ENCODE measurements around the gene KCNH8.

Gene KCNH8

GRCh38 chr3:19392150-19392549 lies 243.8 kb downstream of the KCNH8 start:
- DNase-seq = no peak

- DNase-seq = no peak
These were observed 246.6 kb downstream of the KCNH8 start for GRCh38 chr3:19394946-19395345.

- DNase-seq = no peak
These were observed 248.4 kb downstream of the KCNH8 start for GRCh38 chr3:19396726-19397125.

- no peak for DNase-seq
These were observed 251.0 kb downstream of the KCNH8 start for GRCh38 chr3:19399356-19399755.

GRCh38 chr3:19399836-19400235 lies 251.5 kb downstream of the KCNH8 start:
- DNase-seq = no peak

GRCh38 chr3:19420159-19420558 lies 271.8 kb downstream of the KCNH8 start:
- no peak for DNase-seq

- no peak for DNase-seq
These were observed 277.5 kb downstream of the KCNH8 start for GRCh38 chr3:19425825-19426224.

GRCh38 chr3:19427422-19428149 lies 279.3 kb downstream of the KCNH8 start:
- DNase-seq = no peak

GRCh38 chr3:19428729-19429128 lies 280.4 kb downstream of the KCNH8 start:
- DNase-seq = no peak

GRCh38 chr3:19432669-19433068 lies 284.4 kb downstream of the KCNH8 start:
- no peak for DNase-seq

GRCh38 chr3:19436746-19437145 lies 288.4 kb downstream of the KCNH8 start:
- no peak for DNase-seq

GRCh38 chr3:19439944-19440343 lies 291.6 kb downstream of the KCNH8 start:
- no peak for DNase-seq

- DNase-seq = no peak
These were observed 297.8 kb downstream of the KCNH8 start for GRCh38 chr3:19446138-19446537.

GRCh38 chr3:19446687-19447086 lies 298.4 kb downstream of the KCNH8 start:
- DNase-seq = no peak

GRCh38 chr3:19455546-19455945 lies 307.2 kb downstream of the KCNH8 start:
- DNase-seq = no peak

GRCh38 chr3:19456738-19457137 lies 308.4 kb downstream of the KCNH8 start:
- DNase-seq = no peak

- no peak for DNase-seq
These were observed 309.1 kb downstream of the KCNH8 start for GRCh38 chr3:19457449-19457848.

GRCh38 chr3:19467761-19468160 lies 319.5 kb downstream of the KCNH8 start:
- no peak for DNase-seq

GRCh38 chr3:19471138-19471537 lies 322.8 kb downstream of the KCNH8 start:
- no peak for DNase-seq

GRCh38 chr3:19473971-19474580 lies 325.8 kb downstream of the KCNH8 start:
- DNase-seq = no peak

- no peak for DNase-seq
These were observed 328.0 kb downstream of the KCNH8 start for GRCh38 chr3:19476281-19476680.

GRCh38 chr3:19485267-19485666 lies 337.0 kb downstream of the KCNH8 start:
- DNase-seq = peak; percentile 62

GRCh38 chr3:19487386-19487785 lies 339.1 kb downstream of the KCNH8 start:
- DNase-seq = no peak

GRCh38 chr3:19488939-19489338 lies 340.6 kb downstream of the KCNH8 start:
- no peak for DNase-seq

- no peak for DNase-seq
These were observed 341.6 kb downstream of the KCNH8 start for GRCh38 chr3:19489936-19490335.

All from NCI-H2029 treated with DMSO at 0.1 percent for 48 hours (cell line).